A549 treated with CORT108297 at 1 μM for 4 hours (cell line): ENCODE measurements around the gene CYBB. TPM values are rescaled to one million over a fixed set of nuclear protein-coding genes. Genes with fewer than 3 reads are reported as not detected.

ENCODE experiments used
- total RNA-seq: library from RNA; stranded (reverse); fragments of 200-300 nt; extraction: Qiagen RNA extraction; gene quantifications from 5 replicates; pipeline ENCODE4 v1.2.3, GENCODE V29; 2022

CYBB gene
- total RNA-seq: 0.02 to 0.12 TPM (median 0.07 TPM) in 5 replicates

GRCh38 chrX:37779857-37780256 lies at the start of gene CYBB:
TSS of gene CYBB (plus strand) at chrX:37780059. CDS start at chrX:37780078, 19 bp downstream.

DNA sequence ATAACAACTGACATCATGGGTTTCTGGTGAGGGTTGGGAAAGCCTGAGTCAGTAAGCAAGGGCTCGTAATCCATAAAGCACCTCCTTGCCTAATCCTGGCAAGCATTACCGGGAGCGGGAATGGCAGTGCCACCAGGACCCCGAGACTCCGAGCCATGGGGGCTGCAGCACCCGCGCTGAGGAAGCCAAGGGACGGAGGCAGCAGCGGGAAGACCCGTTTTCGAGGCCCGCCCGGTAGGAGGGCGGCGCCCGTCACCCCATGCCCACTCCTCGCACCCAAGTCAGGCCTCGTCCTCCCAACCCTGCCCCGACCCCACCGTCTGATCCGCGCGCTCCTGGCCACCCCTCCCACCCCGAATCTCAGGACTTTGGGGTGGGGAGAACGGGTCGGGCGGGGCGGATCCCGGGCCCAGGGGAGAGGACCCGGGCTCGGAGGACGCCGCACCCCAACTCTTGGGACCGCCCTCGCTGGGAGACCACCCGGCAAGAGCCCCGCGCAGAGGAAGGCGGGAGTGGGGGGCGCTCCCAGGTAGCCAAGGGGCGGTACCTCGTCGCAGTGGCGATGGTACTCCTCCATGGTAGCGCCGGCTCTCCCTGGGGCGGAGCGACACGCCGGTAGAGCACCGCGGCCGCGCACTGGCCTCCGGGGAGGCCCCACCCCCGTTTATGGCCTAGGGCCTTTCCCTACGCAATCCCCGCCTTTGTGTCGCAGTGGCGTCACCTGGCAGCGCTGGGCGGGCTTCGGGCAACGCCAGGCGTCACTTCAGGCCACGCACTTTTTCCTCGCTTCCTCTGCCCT lies 67.3 kb downstream of the CYBB start, which contains the start of gene DYNLT3:
Gene DYNLT3, minus strand, starts transcription at position 638 of the 799 bp plus-strand sequence. Its CDS starts 61 bp downstream, at position 577.

Other genes with a start within 250 kb of the CYBB start
- gene LANCL3, start 208.4 kb upstream of the CYBB start, total RNA-seq: not detected in 5 replicates
- 0.32 to 0.47 TPM (median 0.36 TPM) in 5 replicates for gene XK, start 94.3 kb upstream of the CYBB start, total RNA-seq
- gene DYNLT3, start 67.5 kb downstream of the CYBB start, total RNA-seq: 13.5 to 20.4 TPM (median 18.3 TPM) in 5 replicates
- 0.28 to 0.37 TPM (median 0.36 TPM) in 5 replicates for gene SYTL5, start 226.5 kb downstream of the CYBB start, total RNA-seq